Measurements from ENCODE around the gene MYH14.

Gene MYH14

DNA sequence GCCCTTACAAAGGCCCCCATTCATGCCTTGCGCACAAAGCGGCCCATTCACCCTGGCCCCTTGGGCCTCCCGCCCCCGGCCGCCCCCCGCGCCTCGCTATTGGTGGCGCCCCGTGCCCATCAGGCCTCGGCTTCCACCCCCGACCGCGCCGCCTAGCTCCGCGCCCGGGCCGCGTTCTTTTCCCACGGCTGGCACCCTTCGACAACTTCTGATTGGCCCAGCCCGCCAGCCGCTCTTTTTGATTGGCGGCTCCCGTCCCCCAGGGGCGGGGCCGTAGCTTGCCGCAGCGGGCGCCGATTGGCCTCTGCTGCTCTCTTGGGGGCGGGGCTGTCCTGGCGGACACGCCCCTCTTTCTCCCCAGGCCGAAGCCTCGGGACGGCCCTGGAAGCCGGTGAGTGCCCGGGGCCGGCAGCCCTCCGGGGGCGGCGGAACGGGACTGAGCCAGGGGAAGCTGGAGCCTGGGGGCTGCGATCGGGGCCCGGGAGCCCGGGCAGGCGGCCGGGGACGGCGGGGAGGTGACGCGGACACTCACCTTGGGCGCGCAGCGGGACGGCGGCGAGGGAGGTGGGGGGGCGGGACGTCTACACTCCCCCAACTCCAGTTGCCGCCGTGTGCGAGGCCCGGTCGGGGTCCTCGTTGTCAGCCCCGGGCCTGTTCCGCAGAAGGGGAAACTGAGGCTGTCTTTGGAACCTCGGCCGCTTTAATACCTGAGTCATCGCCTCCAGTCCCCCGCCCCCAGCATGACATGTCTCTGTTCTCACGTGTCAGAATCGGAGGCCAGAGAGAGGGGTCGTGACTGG lies at the start of gene MYH14:
MYH14 (plus strand) TSS at position 342 of the 800 bp plus-strand sequence. CDS start 6,744 bp downstream, outside the sequence.
- DNase-seq (ENCODE audit: low read depth in 2 of 2) = no peak

GRCh38 chr19:50154529-50154928 lies 48.9 kb upstream of the MYH14 start:
- DNase-seq (ENCODE audit: low read depth in 2 of 2) = no peak

GRCh38 chr19:50155520-50156109 lies 47.8 kb upstream of the MYH14 start:
- DNase-seq (ENCODE audit: low read depth in 2 of 2) = no peak

DNA sequence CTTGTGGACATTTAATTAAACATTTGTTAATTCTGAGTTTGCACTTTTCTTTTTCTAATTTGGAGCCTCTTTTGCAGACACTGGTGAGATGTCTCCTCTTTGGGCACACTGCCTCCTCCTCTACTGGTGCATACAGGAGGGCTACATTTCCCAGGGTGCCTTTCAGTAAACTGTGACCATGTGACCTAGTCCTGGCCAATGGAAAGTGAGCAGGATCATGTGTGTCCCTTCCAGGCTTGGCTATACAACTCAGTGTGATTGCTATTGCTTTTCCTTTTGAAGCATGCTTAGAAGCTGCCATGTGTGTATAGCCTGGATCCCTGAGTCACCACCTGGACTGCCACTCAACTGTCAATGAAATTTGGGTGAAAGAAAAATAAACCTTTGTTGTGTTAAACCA lies 44.8 kb upstream of the MYH14 start:
- DNase-seq (ENCODE audit: low read depth in 2 of 2) = no peak

- DNase-seq (ENCODE audit: low read depth in 2 of 2) = no peak
Observed at GRCh38 chr19:50159078-50159477, 44.3 kb upstream of the MYH14 start.

- no peak for DNase-seq (ENCODE audit: low read depth in 2 of 2)
Observed at GRCh38 chr19:50162988-50163387, 40.4 kb upstream of the MYH14 start, which contains the start of gene IZUMO2. Gene IZUMO2 (minus strand): TSS chr19:50163281. CDS start chr19:50163194, 87 bp downstream.

GRCh38 chr19:50167314-50167721 lies 36.1 kb upstream of the MYH14 start:
- DNase-seq (ENCODE audit: low read depth in 2 of 2) = no peak

GRCh38 chr19:50171752-50172151 lies 31.7 kb upstream of the MYH14 start:
- no peak for DNase-seq (ENCODE audit: low read depth in 2 of 2)

DNA sequence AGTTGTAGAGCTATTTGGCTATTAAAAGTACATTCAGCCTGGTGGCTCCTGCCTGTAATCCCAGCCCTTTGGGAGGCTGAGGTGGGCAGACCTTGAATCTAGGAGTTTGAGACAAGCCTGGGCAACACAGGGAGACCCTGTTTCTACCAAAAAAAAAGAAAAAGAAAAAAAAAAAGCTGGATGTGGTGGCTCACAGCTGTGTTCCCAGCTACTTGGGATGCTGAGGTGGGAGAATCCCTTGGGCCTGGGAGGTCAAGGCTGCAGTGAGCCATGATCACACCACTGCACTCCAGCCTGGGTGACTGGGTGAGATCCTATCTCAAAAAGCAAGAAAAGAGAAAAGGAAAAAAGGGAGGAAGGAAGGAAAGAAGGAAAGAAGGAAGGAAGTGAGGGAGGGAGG lies 30.7 kb upstream of the MYH14 start:
- no peak for DNase-seq (ENCODE audit: low read depth in 2 of 2)

GRCh38 chr19:50173127-50173526 lies 30.3 kb upstream of the MYH14 start:
- DNase-seq (ENCODE audit: low read depth in 2 of 2) = no peak

GRCh38 chr19:50174100-50174793 lies 29.2 kb upstream of the MYH14 start:
- DNase-seq (ENCODE audit: low read depth in 2 of 2) = no peak

DNA sequence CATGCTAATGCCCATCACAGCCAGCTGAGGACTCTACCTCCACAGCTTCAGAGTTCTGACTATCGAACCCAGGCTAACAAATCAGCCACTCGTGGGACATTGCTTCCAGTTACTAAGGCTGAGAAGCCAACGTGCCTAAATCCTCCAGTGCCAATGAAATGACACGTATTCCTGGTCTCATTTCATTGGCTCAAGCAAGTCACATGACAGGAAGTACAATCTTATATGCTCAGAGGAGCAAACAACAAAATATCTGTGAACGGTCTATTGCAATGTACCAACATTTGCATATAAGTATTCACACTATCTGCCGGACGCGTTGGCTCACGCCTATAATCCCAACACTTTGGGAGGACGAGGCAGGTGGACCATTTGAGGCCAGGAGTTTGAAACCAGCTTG lies 27.5 kb upstream of the MYH14 start:
- no peak for DNase-seq (ENCODE audit: low read depth in 2 of 2)

DNA sequence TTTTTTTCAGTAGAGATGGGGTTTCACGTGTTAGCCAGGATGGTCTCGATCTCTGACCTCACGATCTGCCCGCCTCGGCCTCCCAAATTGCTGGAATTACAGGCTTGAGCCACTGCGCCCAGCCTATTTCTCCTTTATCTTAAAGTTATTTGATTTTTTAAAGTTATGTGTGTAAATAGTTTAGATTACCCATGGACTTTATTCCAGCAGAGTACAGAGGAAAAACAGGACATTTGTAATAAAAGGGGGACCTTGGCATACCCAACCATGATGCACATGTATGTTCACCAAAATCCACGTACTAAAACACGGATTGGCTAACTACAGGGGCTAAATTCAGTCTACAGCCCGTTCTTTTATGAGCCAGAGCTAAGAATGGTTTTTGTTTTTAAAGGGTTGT lies 26.6 kb upstream of the MYH14 start:
- DNase-seq (ENCODE audit: low read depth in 2 of 2) = no peak

DNA sequence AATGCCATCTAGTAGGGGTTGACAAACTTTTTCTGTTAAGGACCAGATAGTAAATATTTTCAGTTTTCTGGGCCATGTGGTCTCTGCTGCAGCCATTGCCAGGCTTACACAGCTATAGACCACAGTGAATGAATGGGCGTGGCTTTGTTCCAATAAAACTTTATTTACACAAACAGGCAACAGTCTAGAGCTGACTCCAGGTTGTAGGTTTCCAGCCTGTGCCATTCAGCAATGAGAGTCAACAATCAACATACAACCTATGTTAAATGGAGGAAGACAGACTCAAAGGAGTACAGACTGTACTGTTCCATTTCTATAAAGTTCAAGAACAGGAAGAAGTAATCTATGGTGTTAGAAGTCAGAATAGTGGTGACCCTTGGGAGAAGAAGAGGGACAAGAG lies 25.1 kb upstream of the MYH14 start:
- DNase-seq (ENCODE audit: low read depth in 2 of 2) = no peak

DNA sequence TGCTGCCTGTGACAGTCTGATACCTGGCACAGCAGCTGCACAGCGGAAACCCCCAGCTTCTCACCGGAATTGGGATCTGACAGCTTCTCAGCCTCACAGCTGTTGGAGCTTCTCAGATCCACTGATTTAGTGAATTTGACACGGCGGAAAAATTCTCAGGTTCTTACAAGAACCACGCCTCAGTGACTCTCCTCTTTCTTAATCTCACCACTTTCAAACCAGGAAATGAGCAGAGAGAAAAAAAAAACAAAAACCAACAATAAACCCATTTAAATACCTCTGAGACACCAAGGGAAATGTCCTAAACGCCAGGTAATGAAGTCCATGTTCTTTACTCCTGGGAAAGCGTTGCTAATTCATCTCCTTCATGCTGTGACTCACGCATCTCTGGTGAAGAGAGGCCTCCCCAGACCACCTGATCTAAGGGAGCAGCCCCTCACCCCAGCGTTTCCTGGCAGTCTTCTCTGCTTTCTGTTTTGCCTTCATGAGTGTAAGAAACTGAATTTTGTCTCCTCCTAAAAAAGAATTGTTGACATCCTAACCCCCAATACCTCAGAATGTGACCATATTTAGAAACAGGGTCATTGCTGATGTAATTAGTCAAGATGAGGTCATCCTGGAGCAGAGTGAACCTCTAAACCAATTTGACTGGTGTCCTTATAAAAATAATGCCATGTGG lies 24.4 kb upstream of the MYH14 start:
- no peak for DNase-seq (ENCODE audit: low read depth in 2 of 2)

- DNase-seq (ENCODE audit: low read depth in 2 of 2) = no peak
Observed at GRCh38 chr19:50181121-50181520, 22.3 kb upstream of the MYH14 start.

- no peak for DNase-seq (ENCODE audit: low read depth in 2 of 2)
Observed at GRCh38 chr19:50184196-50184595, 19.2 kb upstream of the MYH14 start.

DNA sequence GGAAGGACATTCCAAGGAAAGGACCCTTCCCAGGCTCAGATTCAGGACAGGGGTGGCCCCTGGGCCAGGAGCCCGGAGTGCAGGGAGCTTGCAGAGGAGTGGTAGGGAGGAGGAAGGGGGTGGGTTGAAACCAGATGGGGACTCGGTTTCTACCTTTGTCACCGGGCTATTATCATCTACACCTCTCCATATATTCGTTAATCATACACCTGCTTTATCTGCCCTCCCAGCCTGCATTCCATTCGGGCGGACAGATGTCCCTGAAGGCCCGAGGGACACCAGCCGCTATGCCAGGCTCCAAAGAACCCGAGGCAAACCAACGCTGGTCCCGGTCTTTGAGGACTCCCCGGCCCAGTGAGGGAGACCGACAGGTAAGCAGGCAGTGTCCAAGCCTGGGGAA lies 15.5 kb upstream of the MYH14 start:
- no peak for DNase-seq (ENCODE audit: low read depth in 2 of 2)

DNA sequence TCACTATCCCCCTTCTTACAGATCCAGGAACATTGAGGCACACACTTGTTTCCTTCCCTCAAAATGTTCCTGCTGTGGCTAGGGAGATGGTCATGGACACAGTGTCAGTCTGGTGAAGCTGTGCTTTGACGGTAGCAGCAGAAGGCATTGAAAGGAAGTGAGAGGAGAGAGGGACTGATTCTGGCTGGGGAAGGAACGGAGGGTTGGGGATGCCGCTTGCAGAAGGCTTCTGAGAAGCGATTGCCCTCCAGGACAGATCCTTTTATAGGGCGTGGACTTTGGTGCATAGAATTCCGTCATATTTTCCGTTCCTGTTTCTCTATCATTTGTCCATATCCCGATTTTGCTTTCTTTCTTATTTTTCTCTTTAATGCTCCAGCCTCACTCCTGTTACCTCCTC lies 14.1 kb upstream of the MYH14 start:
- no peak for DNase-seq (ENCODE audit: low read depth in 2 of 2)

DNA sequence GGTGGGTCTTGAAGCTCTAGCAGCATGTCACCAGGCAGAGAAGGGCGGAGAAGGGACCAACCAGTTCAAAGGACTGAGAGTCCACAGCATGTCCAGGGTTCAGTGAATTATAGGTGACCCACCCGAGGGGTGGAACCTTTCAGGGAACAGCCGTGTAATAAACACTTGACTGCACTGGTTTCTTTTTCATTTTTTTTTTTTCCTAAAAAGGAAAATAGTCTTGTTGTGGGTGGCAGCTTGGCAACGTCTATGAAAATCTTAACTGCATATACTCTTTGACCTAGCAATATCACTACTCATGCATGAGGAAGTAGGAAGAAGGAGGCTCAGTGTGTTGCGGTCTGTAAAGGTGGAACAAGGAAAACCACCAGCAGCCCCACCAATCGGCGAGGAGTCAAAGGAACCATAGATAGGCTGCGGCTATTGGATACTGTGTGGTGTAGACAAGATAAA lies 13.0 kb upstream of the MYH14 start:
- no peak for DNase-seq (ENCODE audit: low read depth in 2 of 2)

GRCh38 chr19:50191216-50191615 lies 12.2 kb upstream of the MYH14 start:
- DNase-seq (ENCODE audit: low read depth in 2 of 2) = no peak
